BLaER1 treated with 17β-estradiol and CSF1 and Interleukin-3, amounts not matched to agents 10 nM and 100 nM (cell line): ENCODE data around the gene NCOR1.

Experiments used
- H3K27ac ChIP-seq, 11 experiments: shearing (Covaris generic); formaldehyde crosslinking; 2 replicates each; pipeline ENCODE4 v1.8.1; 2022
- H3K27me3 ChIP-seq, 11 experiments: shearing (Covaris generic); formaldehyde crosslinking; 2 replicates each; pipeline ENCODE4 v1.8.1; 2022
- H3K36me3 ChIP-seq, 11 experiments: shearing (Covaris generic); formaldehyde crosslinking; 2 replicates each; pipeline ENCODE4 v1.8.1; 2022
- H3K4me1 ChIP-seq, 10 experiments: shearing (Covaris generic); formaldehyde crosslinking; 2 replicates each; pipeline ENCODE4 v1.8.1; 2022
- H3K4me2 ChIP-seq, 11 experiments: shearing (Covaris generic); formaldehyde crosslinking; 2 replicates each; pipeline ENCODE4 v1.8.1; 2022
- H3K4me3 ChIP-seq, 10 experiments: shearing (Covaris generic); formaldehyde crosslinking; 2 replicates each; pipeline ENCODE4 v1.8.1; 2022
- H3K9ac ChIP-seq, 11 experiments: shearing (Covaris generic); formaldehyde crosslinking; 2 replicates each; pipeline ENCODE4 v1.8.1; 2022
- H3K9me3 ChIP-seq, 11 experiments: shearing (Covaris generic); formaldehyde crosslinking; replicated peaks in 1 of 11; 2 replicates each; pipeline ENCODE4 v1.8.1; 2022
- H4K20me1 ChIP-seq, 11 experiments: shearing (Covaris generic); formaldehyde crosslinking; 2 replicates each; pipeline ENCODE4 v1.8.1; 2022
- Cebpa-rat ChIP-seq, 11 experiments: shearing (Covaris generic); IDR thresholded peaks; 2 replicates each; pipeline ENCODE4 v1.8.1; 2022

Gene NCOR1

DNA sequence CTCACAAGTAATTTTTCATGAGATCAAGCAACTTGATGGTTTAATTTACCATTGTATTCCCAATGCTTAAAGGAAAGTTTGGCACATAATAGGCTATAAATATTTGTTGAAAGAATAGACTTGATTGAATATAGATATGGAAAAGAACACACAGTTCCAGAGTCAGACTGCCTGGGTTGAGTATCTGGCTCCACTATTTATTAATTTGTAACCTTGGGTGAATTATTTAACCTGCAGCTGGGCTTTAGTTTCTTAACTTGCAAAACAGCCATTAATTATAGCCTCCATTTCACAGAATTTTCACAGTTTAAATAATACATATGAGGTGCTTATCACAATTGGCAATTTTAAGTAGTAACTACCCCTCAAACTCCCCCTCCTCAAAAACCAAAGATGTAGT, 73.6 kb downstream of the NCOR1 start:
- Histone ChIP-seq H3K27ac (no peak overlapping the region), H3K4me1 (no peaks in the 10 kb centered on the region), H3K4me2 (no peak overlapping the region), H4K20me1 (peaks cover 0 to 7% (median 0%) of the 10 kb centered on the region in 11 experiments; a peak in 6 of 22 replicates), H3K9ac (no peak overlapping the region), H3K27me3 (no peaks in the 10 kb centered on the region), H3K9me3 (peaks cover 0 to 6% (median 0%) of the 10 kb centered on the region in 11 experiments; a peak in 2 of 22 replicates), H3K4me3 (no peak overlapping the region), H3K36me3 (peaks cover 85 to 99% (median 95%) of the 10 kb centered on the region in 11 experiments)
- no peak for TF ChIP-seq Cebpa-rat (IDR thresholded peaks at IDR 0.05)

DNA sequence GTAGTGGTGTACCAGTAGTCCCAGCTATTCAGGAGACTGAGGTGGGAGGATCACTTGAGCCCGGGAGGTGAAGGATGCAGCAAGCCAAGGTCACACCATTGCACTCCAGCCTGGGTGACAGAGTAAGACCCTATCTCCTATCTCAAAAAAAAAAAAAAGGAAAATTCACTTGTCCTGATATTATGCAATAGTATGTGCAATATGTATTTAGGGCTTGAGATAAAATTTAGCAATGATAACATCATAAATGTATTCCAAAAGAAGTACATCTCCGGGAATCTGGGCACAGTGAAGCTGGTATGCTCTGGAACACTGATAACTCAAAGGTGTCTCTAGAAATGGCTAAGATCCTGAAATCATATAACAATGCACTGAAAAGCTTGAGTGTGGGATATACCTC, 74.5 kb downstream of the NCOR1 start:
- Histone ChIP-seq H4K20me1 (peaks cover 0 to 7% (median 0%) of the 10 kb centered on the region in 11 experiments; a peak in 7 of 22 replicates), H3K4me2 (no peak overlapping the region), H3K9ac (no peak overlapping the region), H3K4me1 (no peaks in the 10 kb centered on the region), H3K4me3 (no peak overlapping the region), H3K36me3 (peaks cover 86 to 99% (median 96%) of the 10 kb centered on the region in 11 experiments), H3K9me3 (peaks cover 0 to 6% (median 0%) of the 10 kb centered on the region in 11 experiments; a peak in 2 of 22 replicates), H3K27ac (no peak overlapping the region), H3K27me3 (no peaks in the 10 kb centered on the region)
- TF ChIP-seq Cebpa-rat (IDR thresholded peaks at IDR 0.05), result peak in 4 of 11 experiments; percentile 4 to 49 (median 34); a peak in 3 of 22 replicates

DNA sequence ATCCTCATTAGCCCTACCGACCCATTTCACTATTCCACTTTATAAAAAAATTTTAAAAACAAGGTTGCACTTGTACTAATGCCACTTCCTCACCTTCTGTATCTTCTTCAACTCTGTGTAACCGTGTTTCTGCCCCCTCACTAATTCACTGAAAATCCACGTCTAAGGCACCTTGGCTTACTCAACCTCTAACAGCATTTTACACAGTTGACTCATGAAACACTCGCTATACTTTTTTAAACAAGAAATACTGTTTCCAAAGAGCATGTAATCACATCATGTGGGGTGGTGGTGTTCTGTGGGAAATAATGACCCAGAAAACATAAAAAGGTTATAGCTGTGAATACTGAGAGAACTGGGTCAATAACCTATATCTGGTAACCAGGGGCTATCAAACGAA, 79.9 kb downstream of the NCOR1 start:
- no peaks in the 10 kb centered on the region for H3K4me1 ChIP-seq
- H3K27ac ChIP-seq, result no peak overlapping the region
- no peak overlapping the region for H3K4me3 ChIP-seq
- H3K4me2 ChIP-seq, result no peak overlapping the region
- TF ChIP-seq Cebpa-rat (IDR thresholded peaks at IDR 0.05), result no peak
- peaks cover 92 to 100% (median 99%) of the 10 kb centered on the region in 11 experiments for H3K36me3 ChIP-seq
- no peaks in the 10 kb centered on the region for H3K9me3 ChIP-seq
- no peak overlapping the region for H3K9ac ChIP-seq
- no peaks in the 10 kb centered on the region for H3K27me3 ChIP-seq
- H4K20me1 ChIP-seq, result peaks cover 0 to 20% (median 0%) of the 10 kb centered on the region in 11 experiments; a peak in 5 of 22 replicates

DNA sequence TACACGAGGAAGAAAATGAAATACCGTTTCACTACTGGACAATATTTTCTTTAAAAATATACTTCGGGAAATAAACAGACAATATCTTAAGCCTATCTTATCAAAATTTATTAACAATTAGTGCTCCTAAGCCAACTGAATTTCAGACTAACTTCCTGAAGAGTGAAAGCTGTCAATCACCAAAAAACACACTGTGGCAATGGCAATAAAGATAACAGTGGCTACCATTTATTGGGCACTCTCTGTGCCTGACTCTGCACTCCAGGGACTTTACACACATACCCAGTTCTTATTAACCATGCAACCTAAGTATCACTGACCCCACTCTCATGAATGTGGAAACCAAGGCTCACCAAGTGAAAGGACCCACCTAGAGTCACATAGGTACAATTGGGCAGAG, 83.7 kb downstream of the NCOR1 start:
- Histone ChIP-seq H3K4me2 (no peak overlapping the region), H3K4me3 (no peak overlapping the region), H3K9ac (no peak overlapping the region), H3K27ac (no peak overlapping the region), H4K20me1 (peaks cover 0 to 46% (median 3%) of the 10 kb centered on the region in 11 experiments; a peak in 6 of 22 replicates), H3K27me3 (no peaks in the 10 kb centered on the region), H3K4me1 (no peaks in the 10 kb centered on the region), H3K9me3 (peaks cover 0 to 4% (median 0%) of the 10 kb centered on the region in 11 experiments; a peak in 3 of 22 replicates), H3K36me3 (peaks cover 82 to 94% (median 91%) of the 10 kb centered on the region in 11 experiments)
- TF ChIP-seq Cebpa-rat (IDR thresholded peaks at IDR 0.05), result no peak

DNA sequence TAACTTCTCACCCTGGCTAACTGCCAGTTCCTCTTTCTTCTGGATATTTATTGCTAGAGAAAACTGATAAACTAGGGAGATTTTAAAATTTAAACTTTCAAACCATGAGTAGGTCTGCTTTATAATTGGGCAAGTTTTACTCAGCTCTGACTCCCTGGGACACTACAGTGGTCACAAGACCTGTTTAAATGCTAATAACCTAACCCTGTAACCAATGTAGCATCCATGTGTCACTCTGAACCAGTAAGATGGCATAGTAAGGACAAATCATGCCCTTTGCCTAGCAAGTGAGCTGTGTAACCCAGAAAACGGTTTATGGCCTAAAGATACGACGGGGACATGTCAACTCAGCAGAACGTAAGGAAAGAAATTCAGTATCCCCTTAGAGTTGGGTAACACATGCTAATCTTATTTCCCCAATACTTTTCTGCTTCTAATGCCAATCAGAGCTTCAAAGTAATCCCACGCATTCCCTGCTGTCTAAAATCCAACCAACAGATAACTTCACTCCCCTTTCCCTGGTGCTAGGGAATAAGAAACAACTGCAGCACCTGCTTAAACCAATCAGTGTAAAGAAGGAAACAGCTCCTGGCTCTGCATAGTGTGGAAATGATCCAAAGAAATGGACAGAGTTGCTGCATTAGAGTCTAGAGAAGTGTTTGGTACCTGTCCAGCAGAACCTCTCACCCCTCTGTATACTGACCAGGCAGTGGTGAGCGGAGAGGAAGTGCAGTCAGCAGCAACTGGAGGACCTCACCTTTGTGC, 85.7 kb downstream of the NCOR1 start:
- H3K4me3 ChIP-seq, result no peak overlapping the region
- H3K36me3 ChIP-seq, result peaks cover 80 to 94% (median 91%) of the 10 kb centered on the region in 11 experiments
- H3K4me2 ChIP-seq, result no peak overlapping the region
- no peak for TF ChIP-seq Cebpa-rat (IDR thresholded peaks at IDR 0.05)
- H3K27ac ChIP-seq, result no peak overlapping the region
- peaks cover 0 to 4% (median 0%) of the 10 kb centered on the region in 11 experiments; a peak in 3 of 22 replicates for H3K9me3 ChIP-seq
- H3K27me3 ChIP-seq, result no peaks in the 10 kb centered on the region
- H3K9ac ChIP-seq, result no peak overlapping the region
- peaks cover 0 to 47% (median 3%) of the 10 kb centered on the region in 11 experiments; a peak in 6 of 22 replicates for H4K20me1 ChIP-seq
- no peaks in the 10 kb centered on the region for H3K4me1 ChIP-seq

DNA sequence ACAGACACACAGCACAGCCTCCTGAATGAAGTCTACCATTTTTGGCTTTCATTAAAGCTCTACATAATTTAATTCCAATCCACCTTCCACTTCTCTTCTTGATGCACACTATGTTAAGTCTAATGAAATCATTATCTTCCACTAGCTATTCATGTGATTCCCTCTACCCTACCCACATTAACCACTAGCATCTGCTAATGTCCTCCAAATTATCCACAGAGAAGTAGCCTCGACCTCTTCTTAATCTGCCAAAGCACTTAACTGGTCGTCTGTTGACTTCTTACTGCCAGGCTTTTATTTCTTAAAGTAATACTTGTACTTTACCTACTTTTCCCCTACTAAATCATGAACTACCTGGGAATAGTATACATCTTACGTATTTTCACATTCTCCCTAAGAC, 91.8 kb downstream of the NCOR1 start:
- H3K27ac ChIP-seq, result no peak overlapping the region
- no peaks in the 10 kb centered on the region for H3K4me1 ChIP-seq
- no peak overlapping the region for H3K9ac ChIP-seq
- TF ChIP-seq Cebpa-rat (IDR thresholded peaks at IDR 0.05), result no peak
- no peak overlapping the region for H3K4me2 ChIP-seq
- peaks cover 0 to 4% (median 0%) of the 10 kb centered on the region in 11 experiments; a peak in 3 of 22 replicates for H3K9me3 ChIP-seq
- H3K4me3 ChIP-seq, result no peak overlapping the region
- peaks cover 84 to 94% (median 93%) of the 10 kb centered on the region in 11 experiments for H3K36me3 ChIP-seq
- no peaks in the 10 kb centered on the region for H3K27me3 ChIP-seq
- H4K20me1 ChIP-seq, result peaks cover 0 to 40% (median 4%) of the 10 kb centered on the region in 11 experiments; a peak in 7 of 22 replicates

DNA sequence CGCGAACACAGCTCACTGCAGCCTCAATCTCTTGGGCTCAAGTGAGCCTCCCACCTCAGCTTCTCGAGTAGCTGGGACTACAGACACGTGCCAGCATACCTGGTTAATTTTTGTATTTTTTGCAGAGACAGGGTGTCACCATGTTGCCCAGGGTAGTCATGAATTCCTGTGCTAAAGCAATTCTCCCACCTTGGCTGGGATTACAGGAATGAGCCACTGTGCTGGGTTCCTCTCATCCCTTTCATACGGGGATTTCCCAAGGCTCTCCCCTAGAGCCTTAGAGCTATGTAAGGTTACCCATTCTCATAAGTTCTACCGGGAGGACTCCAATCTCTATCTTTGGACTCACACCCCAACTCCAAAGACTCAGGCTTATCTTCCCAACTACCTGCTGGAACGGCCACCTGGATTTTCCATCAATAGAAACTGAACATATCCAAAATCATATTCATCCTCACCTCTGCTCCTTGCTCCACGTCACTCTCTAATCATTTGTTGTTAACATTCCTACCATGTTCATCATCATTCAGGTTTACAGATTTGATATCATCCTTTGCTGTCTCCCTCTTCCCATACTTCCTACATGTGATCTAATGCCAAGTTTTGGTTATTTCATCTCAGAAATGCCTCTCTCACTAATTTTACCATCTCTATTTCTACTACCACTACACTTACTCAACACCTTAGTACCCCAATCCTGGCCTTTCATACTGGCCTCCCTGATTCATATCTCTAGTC, 92.5 kb downstream of the NCOR1 start:
- no peak overlapping the region for H3K4me2 ChIP-seq
- peaks cover under 1 to 6% (median 4%) of the 10 kb centered on the region in 11 experiments; a peak in 18 of 22 replicates for H3K9me3 ChIP-seq
- no peak overlapping the region for H3K4me3 ChIP-seq
- no peak overlapping the region for H3K27ac ChIP-seq
- TF ChIP-seq Cebpa-rat (IDR thresholded peaks at IDR 0.05), result no peak
- no peaks in the 10 kb centered on the region for H3K4me1 ChIP-seq
- peaks cover 0 to 33% (median 2%) of the 10 kb centered on the region in 11 experiments; a peak in 6 of 22 replicates for H4K20me1 ChIP-seq
- no peaks in the 10 kb centered on the region for H3K27me3 ChIP-seq
- peaks cover 84 to 94% (median 93%) of the 10 kb centered on the region in 11 experiments for H3K36me3 ChIP-seq
- H3K9ac ChIP-seq, result no peak overlapping the region

DNA sequence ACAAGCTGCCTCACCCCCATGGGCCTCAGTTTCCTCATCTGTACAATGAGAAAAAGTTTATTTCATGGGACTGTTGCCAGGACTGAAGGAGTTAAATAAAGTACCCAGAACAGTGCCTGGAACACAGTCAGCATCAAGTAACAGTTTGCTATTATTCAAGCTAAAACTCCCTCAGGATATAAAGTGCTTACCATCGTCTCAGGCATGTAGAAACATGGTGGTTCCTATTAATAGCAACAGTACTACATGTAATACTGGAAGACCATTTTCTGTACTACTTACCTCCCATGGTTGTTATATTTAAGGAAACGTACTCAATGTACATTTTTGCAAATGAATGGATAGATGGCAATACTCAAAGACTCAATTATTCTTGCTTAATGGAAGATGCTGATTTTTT, 93.4 kb downstream of the NCOR1 start:
- no peak overlapping the region for H3K27ac ChIP-seq
- H3K4me2 ChIP-seq, result no peak overlapping the region
- TF ChIP-seq Cebpa-rat (IDR thresholded peaks at IDR 0.05), result no peak
- H4K20me1 ChIP-seq, result peaks cover 0 to 31% (median 0%) of the 10 kb centered on the region in 11 experiments; a peak in 4 of 22 replicates
- no peaks in the 10 kb centered on the region for H3K4me1 ChIP-seq
- H3K27me3 ChIP-seq, result no peaks in the 10 kb centered on the region
- H3K9me3 ChIP-seq, result peaks cover 10 to 15% (median 13%) of the 10 kb centered on the region in 11 experiments
- no peak overlapping the region for H3K4me3 ChIP-seq
- peaks cover 90 to 100% (median 99%) of the 10 kb centered on the region in 11 experiments for H3K36me3 ChIP-seq
- H3K9ac ChIP-seq, result no peak overlapping the region

DNA sequence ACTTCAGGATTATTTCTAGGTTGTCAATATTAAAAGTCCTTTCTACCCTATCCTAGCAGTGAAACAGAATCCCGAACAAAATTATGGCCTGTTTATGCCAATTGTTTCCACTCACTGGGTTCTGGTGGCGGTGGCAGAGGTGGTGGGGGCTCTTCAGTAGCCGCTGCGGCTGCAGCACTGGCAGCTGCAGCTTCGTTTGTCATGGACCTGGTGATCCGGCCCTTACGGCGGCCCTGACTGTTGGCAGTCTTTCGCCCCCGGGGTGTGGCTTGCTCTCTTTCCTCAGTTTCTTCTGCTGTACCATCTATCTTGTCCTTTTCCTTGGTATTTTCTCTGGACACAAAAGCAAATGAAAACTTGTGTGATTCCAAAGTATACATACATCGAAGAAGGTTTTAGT, 94.4 kb downstream of the NCOR1 start:
- no peak overlapping the region for H3K4me2 ChIP-seq
- no peak for TF ChIP-seq Cebpa-rat (IDR thresholded peaks at IDR 0.05)
- H3K4me1 ChIP-seq, result no peaks in the 10 kb centered on the region
- peaks cover 0 to 28% (median 0%) of the 10 kb centered on the region in 11 experiments; a peak in 4 of 22 replicates for H4K20me1 ChIP-seq
- H3K27ac ChIP-seq, result no peak overlapping the region
- peaks cover 95 to 100% (median 100%) of the 10 kb centered on the region in 11 experiments for H3K36me3 ChIP-seq
- no peak overlapping the region for H3K4me3 ChIP-seq
- H3K9ac ChIP-seq, result no peak overlapping the region
- peaks cover 20 to 25% (median 23%) of the 10 kb centered on the region in 11 experiments for H3K9me3 ChIP-seq
- no peaks in the 10 kb centered on the region for H3K27me3 ChIP-seq
